H1 (cell line): Measurements from ENCODE around the gene GABRG3. TPM values are rescaled to one million over a fixed set of nuclear protein-coding genes. Genes with fewer than 3 reads are reported as not detected.

Experiments used
- CTCF ChIA-PET: fragments of 300-600 bp; sonication (Branson Sonifier 250); formaldehyde crosslinking; loops from one replicate; lab custom pipeline; 2021; ENCODE audit not compliant: partially characterized antibody; lab: Charles Lee
- POLR2A ChIA-PET: fragments of 300-600 bp; sonication (Branson Sonifier 250); formaldehyde crosslinking; loops from one replicate; lab custom pipeline; 2021; ENCODE audit warnings: inconsistent platforms; ENCODE audit not compliant: partially characterized antibody; lab: Charles Lee
- DNase-seq, 2 experiments: peaks; one replicate each; pipeline versions ENCODE4 v3.0.0 to v3.0.0-alpha.2; 2010 to 2022; ENCODE audit warnings: low spot score in 2 of 2, low read depth in 1 of 2, mixed read lengths in 1 of 2
- FAIRE-seq: peaks from 2 replicates; lab custom pipeline; 2011; peaks lifted over from hg19 to GRCh38; lab: Jason Lieb, UNC
- H2AFZ ChIP-seq: 2 replicates; pipeline ENCODE4 v1.8.1; 2012; ENCODE audit warnings: low read length, inconsistent platforms
- H2AK5ac ChIP-seq: 2 replicates; pipeline ENCODE4 v1.6.1; 2013; ENCODE audit warnings: low read depth, low read length
- H2BK120ac ChIP-seq: replicated peaks from 2 replicates; pipeline ENCODE3; 2013; ENCODE audit warnings: low read depth, low read length, inconsistent platforms
- H2BK12ac ChIP-seq: 2 replicates; pipeline ENCODE4 v1.6.1; 2013; ENCODE audit warnings: low read depth, low read length
- H2BK15ac ChIP-seq: 2 replicates; pipeline ENCODE4 v1.6.1; 2013; ENCODE audit warnings: low read length
- H2BK20ac ChIP-seq: 2 replicates; pipeline ENCODE4 v1.6.1; 2013; ENCODE audit warnings: low read length
- H2BK5ac ChIP-seq: 2 replicates; pipeline ENCODE4 v1.6.1; 2013; ENCODE audit warnings: low read depth, low read length
- H3K14ac ChIP-seq: 2 replicates; pipeline ENCODE4 v1.6.1; 2013; ENCODE audit warnings: inconsistent platforms; ENCODE audit not compliant: insufficient read length
- H3K18ac ChIP-seq: 2 replicates; pipeline ENCODE4 v1.6.1; 2013; ENCODE audit warnings: low read length; ENCODE audit errors: extremely low read depth
- H3K23ac ChIP-seq: 2 replicates; pipeline ENCODE4 v1.6.1; 2013; ENCODE audit warnings: inconsistent platforms; ENCODE audit not compliant: insufficient read length
- H3K23me2 ChIP-seq: 2 replicates; pipeline ENCODE4 v1.6.1; 2013; ENCODE audit warnings: low read depth, low read length
- H3K27ac ChIP-seq: 2 replicates; pipeline ENCODE4 v1.6.1; 2011; ENCODE audit warnings: low read depth, low read length, inconsistent platforms
- H3K27me3 ChIP-seq, 4 experiments: replicated peaks in 1 of 4; 1 replicate in 1 of 4; 2 replicates in 3 of 4; pipeline versions ENCODE4 v1.6.1 to v1.8.1; 2011 to 2013; ENCODE audit warnings: low read length in 3 of 4, mild to moderate bottlenecking in 3 of 4, inconsistent platforms in 2 of 4, mixed read lengths in 2 of 4, moderate library complexity in 1 of 4; ENCODE audit not compliant: control insufficient read depth in 3 of 4, insufficient read depth in 3 of 4; ENCODE audit errors: extremely low read depth in 1 of 4
- H3K36me3 ChIP-seq, 4 experiments: 2 replicates each; pipeline versions ENCODE4 v1.6.1 to v1.8.1; 2011 to 2013; ENCODE audit warnings: mild to moderate bottlenecking in 4 of 4, low read length in 3 of 4, moderate library complexity in 2 of 4, control low read depth in 1 of 4, inconsistent platforms in 1 of 4; ENCODE audit not compliant: insufficient read depth in 4 of 4, control insufficient read depth in 2 of 4
- H3K4ac ChIP-seq: replicated peaks from 2 replicates; pipeline ENCODE3; 2013; ENCODE audit warnings: low read length, low read depth, mixed read lengths, inconsistent platforms; ENCODE audit not compliant: insufficient read length
- H3K4me1 ChIP-seq, 4 experiments: replicated peaks in 1 of 4; 1 replicate in 1 of 4; 2 replicates in 3 of 4; pipeline versions ENCODE4 v1.6.1 to v1.8.1; 2011 to 2013; ENCODE audit warnings: low read length in 3 of 4, inconsistent platforms in 2 of 4, mixed read lengths in 1 of 4; ENCODE audit not compliant: insufficient read depth in 4 of 4, control insufficient read depth in 3 of 4
- H3K4me2 ChIP-seq, 2 experiments: 2 replicates each; pipeline versions ENCODE4 v1.6.1 to v1.8.1; 2011 to 2013; ENCODE audit warnings: low read depth in 2 of 2, low read length in 2 of 2, control low read depth in 1 of 2, inconsistent platforms in 1 of 2, mild to moderate bottlenecking in 1 of 2; ENCODE audit not compliant: insufficient read depth in 1 of 2
- H3K4me3 ChIP-seq, 4 experiments: fragments of 200-600, 300-600 bp in 1 of 4; sonication (generic), shearing (Covaris generic), sonication (Bioruptor Twin) in 1 of 4; 2 replicates each; pipeline versions ENCODE4 v1.5.1 to v1.8.1; 2011 to 2016; ENCODE audit warnings: low read length in 4 of 4, low read depth in 3 of 4, control low read depth in 2 of 4, inconsistent platforms in 2 of 4, mild to moderate bottlenecking in 2 of 4, mixed read lengths in 1 of 4, moderate library complexity in 1 of 4; ENCODE audit not compliant: insufficient read depth in 2 of 4; ENCODE audit errors: extremely low read depth in 1 of 4
- H3K56ac ChIP-seq: replicated peaks from 2 replicates; pipeline ENCODE3; 2013; ENCODE audit warnings: low read depth, mild to moderate bottlenecking, mixed read lengths, low read length, inconsistent platforms; ENCODE audit not compliant: insufficient read length
- H3K79me1 ChIP-seq: 2 replicates; pipeline ENCODE4 v1.6.1; 2013; ENCODE audit warnings: low read depth, low read length, control low read depth
- H3K79me2 ChIP-seq, 2 experiments: 2 replicates each; pipeline versions ENCODE4 v1.6.1 to v1.8.1; 2012 to 2013; ENCODE audit warnings: low read length in 2 of 2, mild to moderate bottlenecking in 2 of 2, inconsistent platforms in 1 of 2; ENCODE audit not compliant: insufficient read depth in 2 of 2, control insufficient read depth in 1 of 2
- H3K9ac ChIP-seq, 4 experiments: replicated peaks in 1 of 4; 1 replicate in 1 of 4; 2 replicates in 3 of 4; pipeline versions ENCODE4 v1.6.1 to v1.8.1; 2011 to 2013; ENCODE audit warnings: low read depth in 3 of 4, low read length in 3 of 4, control low read depth in 2 of 4, mild to moderate bottlenecking in 2 of 4, moderate library complexity in 2 of 4, inconsistent platforms in 1 of 4; ENCODE audit errors: extremely low read depth in 1 of 4
- H3K9me3 ChIP-seq, 2 experiments: 2 replicates each; pipeline versions ENCODE4 v1.6.1 to v1.8.1; 2012 to 2013; ENCODE audit warnings: mild to moderate bottlenecking in 2 of 2, moderate library complexity in 2 of 2, control low read depth in 1 of 2, inconsistent platforms in 1 of 2, low read depth in 1 of 2, low read length in 1 of 2, mixed read lengths in 1 of 2; ENCODE audit not compliant: insufficient read depth in 2 of 2
- H4K20me1 ChIP-seq, 2 experiments: replicated peaks in 1 of 2; 2 replicates each; pipeline versions ENCODE3 to v1.8.1; 2011 to 2013; ENCODE audit warnings: inconsistent platforms in 2 of 2, low read length in 2 of 2, mild to moderate bottlenecking in 1 of 2; ENCODE audit not compliant: insufficient read depth in 2 of 2, control insufficient read depth in 1 of 2
- H4K5ac ChIP-seq: 2 replicates; pipeline ENCODE4 v1.6.1; 2013; ENCODE audit warnings: low read length, low read depth, mixed read lengths, inconsistent platforms; ENCODE audit not compliant: insufficient read length
- H4K8ac ChIP-seq: 2 replicates; pipeline ENCODE4 v1.8.0; 2013; ENCODE audit warnings: mild to moderate bottlenecking, moderate library complexity, low read length, inconsistent platforms; ENCODE audit not compliant: insufficient read depth; ENCODE audit errors: extremely low read depth
- H4K91ac ChIP-seq: replicated peaks from 2 replicates; pipeline ENCODE3; 2013; ENCODE audit warnings: low read length, mixed read lengths, inconsistent platforms; ENCODE audit not compliant: insufficient read length
- ASH2L ChIP-seq: fragments of 200-600, 300-600 bp; sonication (generic); IDR thresholded peaks from one replicate; pipeline ENCODE4 v1.7.1; 2017; ENCODE audit warnings: low read length
- CEBPB ChIP-seq: IDR thresholded peaks from 2 replicates; pipeline ENCODE4 v1.6.1; 2012; ENCODE audit warnings: low read depth, low read length
- GTF2F1 ChIP-seq: IDR thresholded peaks from 2 replicates; pipeline ENCODE4 v1.6.1; 2012; ENCODE audit warnings: low read depth, low read length, improper control_type of control experiment, borderline replicate concordance
- NANOG ChIP-seq: IDR thresholded peaks from 2 replicates; pipeline ENCODE4 v1.6.1; 2011; ENCODE audit warnings: low read length, low read depth, mild to moderate bottlenecking, inconsistent platforms; ENCODE audit not compliant: insufficient read depth, poor library complexity, severe bottlenecking
- POLR2A ChIP-seq, 2 experiments: IDR thresholded peaks; 1 replicate in 1 of 2; 2 replicates in 1 of 2; pipeline ENCODE4 v1.6.1; 2011; ENCODE audit warnings: low read depth in 2 of 2, low read length in 2 of 2, mild to moderate bottlenecking in 2 of 2; ENCODE audit errors: control extremely low read depth in 1 of 2
- POLR2AphosphoS5 ChIP-seq: IDR thresholded peaks from 2 replicates; pipeline ENCODE4 v1.6.1; 2011; ENCODE audit warnings: low read depth, low read length
- SP4 ChIP-seq: IDR thresholded peaks from 2 replicates; pipeline ENCODE4 v1.6.1; 2012; ENCODE audit warnings: low read length, inconsistent platforms
- WGBS, 2 experiments: shearing (Covaris generic) in 1 of 2; methylation state at CpG; one replicate each; pipeline versions ENCODE4 v1.1.6 to v1.1.7; 2013 to 2015; ENCODE audit warnings: low lambda C conversion rate in 2 of 2, mixed read lengths in 2 of 2, inconsistent platforms in 1 of 2, low coverage in 1 of 2, missing lambda C conversion rate in 1 of 2; ENCODE audit not compliant: insufficient replicate concordance in 2 of 2, insufficient coverage in 1 of 2, insufficient read length in 1 of 2; ENCODE audit errors: extremely low coverage in 1 of 2, missing lambda C conversion rate in 1 of 2; 5-methylcytosine and 5-hydroxymethylcytosine counted together
- polyA plus RNA-seq, 7 experiments: library from polyadenylated mRNA; depleted of rRNA in 3 of 7; stranded (reverse) in 5 of 7; unstranded in 2 of 7; fragments of >200 nt in 5 of 7; fragments of 200-250 nt in 2 of 7; gene quantifications; 1 replicate in 5 of 7; 2 replicates in 1 of 7; 4 replicates in 1 of 7; pipeline versions ENCODE4 v1.2.1 to v1.2.3, GENCODE V29; 2011 to 2013; ENCODE audit warnings: missing spikeins in 2 of 7, mixed read lengths in 2 of 7
- total RNA-seq: library from RNA; stranded (reverse); fragmentation: NEBNext Ultra II Directional; extraction: Animal tissue kit (Norgen Biotek cat#: 25700); gene quantifications from 2 replicates; pipeline ENCODE4 v1.2.1, GENCODE V29; 2021

Gene GABRG3
- total and polyA plus RNA-seq, 2 of the 8 experiments (the other 6 are each of a cell fraction or from before 2014, with no cell fraction given) = 0.17 to 0.80 TPM

DNA sequence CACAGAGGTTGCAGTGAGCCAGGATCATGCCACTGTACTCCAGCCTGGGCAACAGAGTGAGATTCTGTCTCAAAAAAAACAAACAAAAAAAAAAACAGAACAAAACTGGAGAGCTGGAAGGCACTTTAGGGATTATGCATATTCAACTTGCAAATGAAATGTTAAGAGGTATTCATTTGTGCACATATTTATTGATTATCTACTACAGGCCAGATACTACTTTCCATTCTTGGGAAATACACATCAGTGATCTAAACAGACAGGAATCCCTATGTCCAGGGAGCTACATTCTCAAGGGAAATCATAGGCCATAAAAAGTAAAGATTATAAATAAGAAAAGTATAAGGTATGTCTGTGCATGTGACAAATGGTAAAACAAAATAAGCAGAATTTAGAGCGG is 322.6 kb downstream of the GABRG3 start:
- Histone ChIP-seq H2BK12ac (no peak overlapping the region), H3K4me2 (no peak overlapping the region), H2AFZ (no peak overlapping the region), H3K27me3 (no peaks in the 10 kb centered on the region), H3K23me2 (no peaks in the 10 kb centered on the region), H3K36me3 (no peaks in the 10 kb centered on the region), H4K5ac (no peak overlapping the region), H3K9ac (no peak overlapping the region), H3K79me1 (no peaks in the 10 kb centered on the region), H3K14ac (no peak overlapping the region), H3K4me1 (no peaks in the 10 kb centered on the region), H2AK5ac (no peak overlapping the region), H4K91ac (no peak overlapping the region), H2BK15ac (no peak overlapping the region), H3K79me2 (no peaks in the 10 kb centered on the region), H4K8ac (no peak overlapping the region), H2BK5ac (no peak overlapping the region), H3K4ac (no peak overlapping the region), H4K20me1 (no peaks in the 10 kb centered on the region), H2BK20ac (no peak overlapping the region), H3K23ac (no peak overlapping the region), H3K56ac (no peak overlapping the region), H2BK120ac (no peak overlapping the region), H3K4me3 (no peak overlapping the region), H3K18ac (no peak overlapping the region), H3K27ac (no peak overlapping the region), H3K9me3 (no peaks in the 10 kb centered on the region)
- no peak for FAIRE-seq
- TF ChIP-seq ASH2L (no peak), NANOG (no peak), GTF2F1 (no peak), CEBPB (no peak), POLR2AphosphoS5 (no peak), POLR2A (IDR thresholded peaks at IDR 0.05; ENCODE audit: control extremely low read depth in 1 of 2, low read depth in 2 of 2, low read length in 2 of 2) (no peak), SP4 (no peak)
- WGBS, 2 experiments = 83% methylated on average over 1 of the region's 1 CpG; no CpG with 5 or more reads in 1 of the 2 experiments
- ChIA-PET CTCF (interaction anchor here (0.6 to 2.1 kb wide), 3 partner anchors 17 to 1443 kb away, joined by 3 to 4 read pairs (median 3); no protein-coding TSS in a partner anchor), POLR2A (no interaction called here)
- DNase-seq = no peak
